Neural cell (in vitro differentiated cells): ENCODE data around the gene ASIC3. TPM values are rescaled to one million over a fixed set of nuclear protein-coding genes. Genes with fewer than 3 reads are reported as not detected.

Source experiments
- H2AFZ ChIP-seq: fragments of 200-600, 300-800 bp; sonication (generic), shearing (Covaris generic); 2 replicates; pipeline ENCODE4 v1.6.0; 2014; ENCODE audit warnings: low read depth, mild to moderate bottlenecking, antibody characterized with exemption, low read length, moderate library complexity
- H3F3A ChIP-seq: fragments of 200-600 bp; shearing (Covaris generic); 2 replicates; pipeline ENCODE4 v1.6.1; 2016; ENCODE audit warnings: mild to moderate bottlenecking, moderate library complexity, mixed read lengths, antibody characterized with exemption, low read length; ENCODE audit not compliant: insufficient read depth, poor library complexity, severe bottlenecking
- H3K27ac ChIP-seq: fragments of 200-600, 300-800 bp; sonication (generic), shearing (Covaris generic); 2 replicates; pipeline ENCODE4 v1.5.1; 2014; ENCODE audit warnings: mild to moderate bottlenecking, low read length, moderate library complexity
- H3K27me3 ChIP-seq: fragments of 300-800, 200-600 bp; sonication (generic), shearing (Covaris generic); 2 replicates; pipeline ENCODE4 v1.6.0; 2014; ENCODE audit warnings: mild to moderate bottlenecking, low read depth, low read length, moderate library complexity; ENCODE audit not compliant: insufficient read depth
- H3K36me3 ChIP-seq: fragments of 300-800, 200-600 bp; sonication (generic), shearing (Covaris generic); 2 replicates; pipeline ENCODE4 v1.5.1; 2014; ENCODE audit warnings: mild to moderate bottlenecking, antibody characterized with exemption, low read length, moderate library complexity; ENCODE audit not compliant: insufficient read depth
- H3K4me2 ChIP-seq: fragments of 300-800, 200-600 bp; sonication (generic), shearing (Covaris generic); 2 replicates; pipeline ENCODE4 v1.6.0; 2014; ENCODE audit warnings: mild to moderate bottlenecking, low read length
- H3K4me3 ChIP-seq: fragments of 300-800, 200-600 bp; sonication (generic), shearing (Covaris generic); 2 replicates; pipeline ENCODE4 v1.5.1; 2014; ENCODE audit warnings: mild to moderate bottlenecking, low read length, moderate library complexity
- H3K79me2 ChIP-seq: fragments of 200-600 bp; shearing (Covaris generic); replicated peaks from 2 replicates; pipeline ENCODE4 v1.6.0; 2014; ENCODE audit warnings: mild to moderate bottlenecking, low read length, moderate library complexity; ENCODE audit not compliant: insufficient read depth
- H3K9ac ChIP-seq: fragments of 300-800, 200-600 bp; sonication (generic), shearing (Covaris generic); 2 replicates; pipeline ENCODE4 v1.6.1; 2016; ENCODE audit warnings: mild to moderate bottlenecking, low read length, mixed read lengths
- H3K9me2 ChIP-seq: fragments of 200-600 bp; shearing (Covaris generic); 2 replicates; pipeline ENCODE4 v1.6.1; 2016; ENCODE audit warnings: mild to moderate bottlenecking, low read length, mixed read lengths; ENCODE audit not compliant: insufficient read depth
- H3K9me3 ChIP-seq: fragments of 200-600, 300-800 bp; sonication (generic), shearing (Covaris generic); 2 replicates; pipeline ENCODE4 v1.6.1; 2016; ENCODE audit warnings: mild to moderate bottlenecking, mixed run types, low read length, moderate library complexity, mixed read lengths
- H4K20me1 ChIP-seq: fragments of 200-600 bp; shearing (Covaris generic); 2 replicates; pipeline ENCODE4 v1.6.1; 2016; ENCODE audit warnings: mild to moderate bottlenecking, mixed run types; ENCODE audit not compliant: insufficient read depth
- EP300 ChIP-seq: fragments of 450-650 bp; conservative IDR thresholded peaks from 2 replicates; pipeline ENCODE4 v1.6.1; 2014; ENCODE audit warnings: antibody characterized with exemption, mild to moderate bottlenecking, moderate library complexity; ENCODE audit not compliant: poor library complexity, severe bottlenecking
- EZH2 ChIP-seq: fragments of 200-600, 300-800 bp; shearing (Covaris generic), sonication (generic); IDR thresholded peaks from 2 replicates; pipeline ENCODE4 v1.6.1; 2014; ENCODE audit warnings: antibody characterized with exemption, low read length, borderline replicate concordance, mild to moderate bottlenecking; ENCODE audit not compliant: insufficient read depth, poor library complexity, severe bottlenecking
- MXI1 ChIP-seq: fragments of 450-650 bp; conservative IDR thresholded peaks from 2 replicates; pipeline ENCODE4 v1.6.1; 2014; ENCODE audit warnings: antibody characterized with exemption, mild to moderate bottlenecking; ENCODE audit not compliant: poor library complexity, severe bottlenecking
- POLR2AphosphoS5 ChIP-seq: IDR thresholded peaks from 2 replicates; pipeline ENCODE4 v1.6.1; 2012
- RAD21 ChIP-seq: fragments of 450-650 bp; conservative IDR thresholded peaks from 2 replicates; pipeline ENCODE4 v1.6.1; 2014; ENCODE audit warnings: antibody characterized with exemption, mild to moderate bottlenecking, moderate library complexity
- SMC3 ChIP-seq: fragments of 450-650 bp; conservative IDR thresholded peaks from 2 replicates; pipeline ENCODE4 v1.6.1; 2014; ENCODE audit warnings: antibody characterized with exemption, mild to moderate bottlenecking, moderate library complexity; ENCODE audit not compliant: poor library complexity
- TAF1 ChIP-seq: IDR thresholded peaks from 2 replicates; pipeline ENCODE4 v1.6.1; 2012; ENCODE audit warnings: low read depth
- polyA plus RNA-seq: library from polyadenylated mRNA; depleted of rRNA; stranded (reverse); fragments of >200 nt; gene quantifications from 2 replicates; pipeline ENCODE4 v1.2.3, GENCODE V29; 2014
- TF ChIP-seq, protein P1 (sequence below): fragments of 450-650 bp; IDR thresholded peaks from 2 replicates; pipeline ENCODE4 v1.5.1; 2014; ENCODE audit warnings: antibody characterized with exemption, mild to moderate bottlenecking, moderate library complexity; ENCODE audit not compliant: poor library complexity, severe bottlenecking
- TF ChIP-seq, protein P2 (sequence below): IDR thresholded peaks from 2 replicates; pipeline ENCODE4 v1.6.1; 2012; ENCODE audit warnings: borderline replicate concordance

ASIC3 gene
- polyA plus RNA-seq, 1 donor from 2014 or later = 3.3 TPM

DNA sequence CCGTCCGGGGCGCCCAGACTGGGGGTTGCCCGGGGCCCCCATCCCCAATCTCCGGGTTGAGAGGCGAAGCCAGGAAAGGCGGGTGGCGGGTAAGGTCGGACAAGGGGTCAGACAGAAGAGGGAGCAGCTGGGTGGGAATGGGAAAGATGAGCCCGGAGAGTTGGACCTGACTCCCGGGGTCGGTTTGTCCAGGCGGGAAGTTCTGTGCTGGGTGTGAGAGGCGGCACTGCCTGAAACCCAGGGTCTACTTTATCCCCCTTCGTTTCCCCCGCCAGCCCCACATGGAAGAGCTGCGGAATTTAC lies 11.7 kb downstream of the ASIC3 start:
- no peak overlapping the region for H3K4me2 ChIP-seq
- no peak overlapping the region for H3K27ac ChIP-seq
- H3K9me3 ChIP-seq = no peaks in the 10 kb centered on the region
- no peaks in the 10 kb centered on the region for H3K79me2 ChIP-seq
- no peaks in the 10 kb centered on the region for H3K36me3 ChIP-seq
- no peaks in the 10 kb centered on the region for H4K20me1 ChIP-seq
- no peaks in the 10 kb centered on the region for H3K9me2 ChIP-seq
- peaks cover 7% of the 10 kb centered on the region for H3K27me3 ChIP-seq
- H2AFZ ChIP-seq = no peak overlapping the region
- TF ChIP-seq, protein P1, sequence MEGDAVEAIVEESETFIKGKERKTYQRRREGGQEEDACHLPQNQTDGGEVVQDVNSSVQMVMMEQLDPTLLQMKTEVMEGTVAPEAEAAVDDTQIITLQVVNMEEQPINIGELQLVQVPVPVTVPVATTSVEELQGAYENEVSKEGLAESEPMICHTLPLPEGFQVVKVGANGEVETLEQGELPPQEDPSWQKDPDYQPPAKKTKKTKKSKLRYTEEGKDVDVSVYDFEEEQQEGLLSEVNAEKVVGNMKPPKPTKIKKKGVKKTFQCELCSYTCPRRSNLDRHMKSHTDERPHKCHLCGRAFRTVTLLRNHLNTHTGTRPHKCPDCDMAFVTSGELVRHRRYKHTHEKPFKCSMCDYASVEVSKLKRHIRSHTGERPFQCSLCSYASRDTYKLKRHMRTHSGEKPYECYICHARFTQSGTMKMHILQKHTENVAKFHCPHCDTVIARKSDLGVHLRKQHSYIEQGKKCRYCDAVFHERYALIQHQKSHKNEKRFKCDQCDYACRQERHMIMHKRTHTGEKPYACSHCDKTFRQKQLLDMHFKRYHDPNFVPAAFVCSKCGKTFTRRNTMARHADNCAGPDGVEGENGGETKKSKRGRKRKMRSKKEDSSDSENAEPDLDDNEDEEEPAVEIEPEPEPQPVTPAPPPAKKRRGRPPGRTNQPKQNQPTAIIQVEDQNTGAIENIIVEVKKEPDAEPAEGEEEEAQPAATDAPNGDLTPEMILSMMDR = no peak
- TF ChIP-seq EP300 (no peak), POLR2AphosphoS5 (no peak), MXI1 (no peak), TAF1 (no peak), SMC3 (no peak), EZH2 (no peak), RAD21 (no peak)
- TF ChIP-seq, protein P2, sequence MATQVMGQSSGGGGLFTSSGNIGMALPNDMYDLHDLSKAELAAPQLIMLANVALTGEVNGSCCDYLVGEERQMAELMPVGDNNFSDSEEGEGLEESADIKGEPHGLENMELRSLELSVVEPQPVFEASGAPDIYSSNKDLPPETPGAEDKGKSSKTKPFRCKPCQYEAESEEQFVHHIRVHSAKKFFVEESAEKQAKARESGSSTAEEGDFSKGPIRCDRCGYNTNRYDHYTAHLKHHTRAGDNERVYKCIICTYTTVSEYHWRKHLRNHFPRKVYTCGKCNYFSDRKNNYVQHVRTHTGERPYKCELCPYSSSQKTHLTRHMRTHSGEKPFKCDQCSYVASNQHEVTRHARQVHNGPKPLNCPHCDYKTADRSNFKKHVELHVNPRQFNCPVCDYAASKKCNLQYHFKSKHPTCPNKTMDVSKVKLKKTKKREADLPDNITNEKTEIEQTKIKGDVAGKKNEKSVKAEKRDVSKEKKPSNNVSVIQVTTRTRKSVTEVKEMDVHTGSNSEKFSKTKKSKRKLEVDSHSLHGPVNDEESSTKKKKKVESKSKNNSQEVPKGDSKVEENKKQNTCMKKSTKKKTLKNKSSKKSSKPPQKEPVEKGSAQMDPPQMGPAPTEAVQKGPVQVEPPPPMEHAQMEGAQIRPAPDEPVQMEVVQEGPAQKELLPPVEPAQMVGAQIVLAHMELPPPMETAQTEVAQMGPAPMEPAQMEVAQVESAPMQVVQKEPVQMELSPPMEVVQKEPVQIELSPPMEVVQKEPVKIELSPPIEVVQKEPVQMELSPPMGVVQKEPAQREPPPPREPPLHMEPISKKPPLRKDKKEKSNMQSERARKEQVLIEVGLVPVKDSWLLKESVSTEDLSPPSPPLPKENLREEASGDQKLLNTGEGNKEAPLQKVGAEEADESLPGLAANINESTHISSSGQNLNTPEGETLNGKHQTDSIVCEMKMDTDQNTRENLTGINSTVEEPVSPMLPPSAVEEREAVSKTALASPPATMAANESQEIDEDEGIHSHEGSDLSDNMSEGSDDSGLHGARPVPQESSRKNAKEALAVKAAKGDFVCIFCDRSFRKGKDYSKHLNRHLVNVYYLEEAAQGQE = no peak
- H3K9ac ChIP-seq = peak overlapping the region; percentile 34
- peak overlapping the region; percentile 92 for H3K4me3 ChIP-seq
- H3F3A ChIP-seq = peaks cover 6% of the 10 kb centered on the region

DNA sequence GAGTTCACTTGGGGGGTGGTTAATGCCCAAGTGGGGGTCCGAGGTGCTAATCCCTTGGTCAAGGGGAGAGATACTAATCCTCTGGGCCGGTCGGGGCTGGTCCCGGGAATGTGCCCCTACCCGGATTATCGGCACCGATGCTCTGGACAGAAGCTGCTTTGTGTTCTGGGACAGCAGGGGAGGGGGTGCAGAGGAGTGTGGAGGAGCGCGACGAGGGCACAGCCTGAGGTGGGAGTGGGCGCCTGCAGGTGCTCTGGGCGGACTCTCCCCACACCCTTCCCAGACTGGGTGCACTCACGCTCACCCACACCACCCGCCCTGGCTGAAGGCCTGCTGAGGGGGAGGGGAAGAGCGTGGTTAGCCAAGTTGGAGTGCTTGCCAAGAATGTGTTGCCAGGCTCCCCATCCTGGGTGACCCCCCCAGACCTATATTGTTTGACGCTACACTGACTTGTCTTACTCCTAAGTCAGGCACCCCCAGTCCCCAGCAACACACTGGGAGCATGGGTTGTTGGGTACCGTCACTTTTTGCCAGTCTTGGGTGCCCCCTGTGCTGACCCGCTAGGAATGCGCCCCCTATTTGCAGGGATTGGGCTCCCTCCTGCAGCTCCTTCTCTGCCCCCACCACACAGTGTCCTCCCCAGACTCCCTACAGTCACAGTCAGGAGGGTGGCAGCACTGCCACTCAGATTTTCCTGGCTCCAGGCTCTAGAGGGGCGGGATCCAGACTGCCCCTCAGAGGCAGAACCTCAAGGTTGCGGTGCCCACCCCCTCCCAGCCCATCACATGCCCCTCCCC lies 12.3 kb downstream of the ASIC3 start:
- no peak overlapping the region for H2AFZ ChIP-seq

More for the DNA sequence above, 12.3 kb downstream of the ASIC3 start:
- no peaks in the 10 kb centered on the region for H3K9me3 ChIP-seq
- H3K27me3 ChIP-seq = peaks cover 7% of the 10 kb centered on the region
- no peaks in the 10 kb centered on the region for H3K36me3 ChIP-seq
- H3K27ac ChIP-seq = no peak overlapping the region
- no peaks in the 10 kb centered on the region for H4K20me1 ChIP-seq
- H3K9ac ChIP-seq = no peak overlapping the region
- TF ChIP-seq MXI1 = no peak
- TF ChIP-seq, protein P2 = no peak
- TF ChIP-seq, protein P1 = no peak
- TF ChIP-seq EZH2 = no peak
- TF ChIP-seq TAF1 = no peak
- no peak for TF ChIP-seq RAD21
- no peak for TF ChIP-seq POLR2AphosphoS5
- no peak for TF ChIP-seq SMC3
- no peak overlapping the region for H3K4me2 ChIP-seq
- no peaks in the 10 kb centered on the region for H3K9me2 ChIP-seq
- peaks cover 6% of the 10 kb centered on the region for H3F3A ChIP-seq
- H3K4me3 ChIP-seq = peak overlapping the region; percentile 92
- no peaks in the 10 kb centered on the region for H3K79me2 ChIP-seq
